Measurements from ENCODE around the gene AKIRIN2. TPM values are rescaled to one million over a fixed set of nuclear protein-coding genes. Genes with fewer than 3 reads are reported as not detected.

The AKIRIN2 gene
- polyA plus RNA-seq, 3 donors = 102 to 145 (median 118) TPM

DNA sequence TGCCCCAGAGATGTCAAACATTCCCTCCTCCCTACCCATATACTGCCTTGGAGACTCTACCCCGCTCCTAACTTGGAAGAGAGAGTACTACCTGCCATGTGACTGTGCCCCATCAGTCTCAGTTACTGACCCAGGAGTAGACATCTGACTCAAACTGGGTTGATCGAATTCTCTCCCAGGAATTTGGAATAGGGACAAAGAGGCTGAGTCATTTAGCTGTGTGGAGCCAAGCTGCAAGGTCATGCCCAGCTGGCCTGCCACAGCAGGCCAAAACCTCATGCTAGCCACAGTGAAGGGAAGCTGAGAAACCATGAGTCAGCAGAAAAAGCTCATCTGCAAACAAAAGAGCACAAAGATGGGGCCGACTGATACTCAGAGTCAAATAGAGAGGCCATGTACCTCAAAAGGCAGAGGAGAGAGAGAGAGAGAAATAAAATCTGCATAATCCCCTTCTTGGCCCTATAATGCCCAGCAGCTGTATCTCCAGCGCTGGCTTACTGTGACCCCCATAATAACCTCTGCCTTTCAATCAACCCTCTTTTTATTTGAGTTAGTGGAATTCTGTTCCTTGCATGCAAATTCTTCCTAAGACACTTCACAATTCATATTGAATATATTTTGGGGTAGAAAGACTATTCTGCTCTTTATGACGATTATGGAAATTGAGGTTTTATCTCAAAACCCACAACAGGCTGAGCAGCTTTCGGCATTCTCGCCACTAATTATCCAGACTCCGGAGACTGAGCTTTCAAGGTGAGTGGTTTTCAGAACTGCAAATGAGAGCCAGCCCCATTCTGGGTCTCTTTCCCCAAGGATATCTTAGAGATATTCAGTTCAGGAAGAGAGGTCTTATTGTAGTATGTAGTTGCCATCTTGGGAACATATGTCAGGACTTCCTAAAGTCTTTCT lies 21.4 kb upstream of the AKIRIN2 start:
- TF ChIP-seq, protein P1, sequence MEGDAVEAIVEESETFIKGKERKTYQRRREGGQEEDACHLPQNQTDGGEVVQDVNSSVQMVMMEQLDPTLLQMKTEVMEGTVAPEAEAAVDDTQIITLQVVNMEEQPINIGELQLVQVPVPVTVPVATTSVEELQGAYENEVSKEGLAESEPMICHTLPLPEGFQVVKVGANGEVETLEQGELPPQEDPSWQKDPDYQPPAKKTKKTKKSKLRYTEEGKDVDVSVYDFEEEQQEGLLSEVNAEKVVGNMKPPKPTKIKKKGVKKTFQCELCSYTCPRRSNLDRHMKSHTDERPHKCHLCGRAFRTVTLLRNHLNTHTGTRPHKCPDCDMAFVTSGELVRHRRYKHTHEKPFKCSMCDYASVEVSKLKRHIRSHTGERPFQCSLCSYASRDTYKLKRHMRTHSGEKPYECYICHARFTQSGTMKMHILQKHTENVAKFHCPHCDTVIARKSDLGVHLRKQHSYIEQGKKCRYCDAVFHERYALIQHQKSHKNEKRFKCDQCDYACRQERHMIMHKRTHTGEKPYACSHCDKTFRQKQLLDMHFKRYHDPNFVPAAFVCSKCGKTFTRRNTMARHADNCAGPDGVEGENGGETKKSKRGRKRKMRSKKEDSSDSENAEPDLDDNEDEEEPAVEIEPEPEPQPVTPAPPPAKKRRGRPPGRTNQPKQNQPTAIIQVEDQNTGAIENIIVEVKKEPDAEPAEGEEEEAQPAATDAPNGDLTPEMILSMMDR (IDR thresholded peaks at IDR 0.05) = no peak
- H3K27me3 ChIP-seq (ENCODE audit: control insufficient read depth in 2 of 2, insufficient read depth in 2 of 2, low read length in 2 of 2) = no peaks in the 10 kb centered on the region
- H3K4me1 ChIP-seq (ENCODE audit: control insufficient read depth in 1 of 2, insufficient read depth in 2 of 2, low read length in 2 of 2) = peaks cover 51 to 59% of the 10 kb centered on the region in 2 donors
- no peaks in the 10 kb centered on the region for H4K20me1 ChIP-seq (ENCODE audit: insufficient read depth, low read length)
- peak overlapping the region; percentile 60 to 95 (median 87) for H3K27ac Mint-ChIP-seq
- peak overlapping the region in 1 of 2 donors; percentile 26 for H3K4me3 Mint-ChIP-seq
- no peaks in the 10 kb centered on the region for H3K79me2 ChIP-seq (ENCODE audit: insufficient read depth, low read length)
- peaks cover 0 to 5% of the 10 kb centered on the region in 2 donors for H3K36me3 Mint-ChIP-seq
- H2AFZ ChIP-seq (ENCODE audit: insufficient read depth, low read depth, low read length, poor library complexity, severe bottlenecking) = no peak overlapping the region
- no peaks in the 10 kb centered on the region for H3K36me3 ChIP-seq (replicated peaks in 1 of 2; ENCODE audit: control insufficient read depth in 1 of 2, insufficient read depth in 2 of 2, low read length in 2 of 2)
- 50% methylated on average over 2 of the region's 8 CpGs for WGBS (ENCODE audit: insufficient coverage)
- no peak overlapping the region for H3K4me3 ChIP-seq (replicated peaks in 1 of 3; ENCODE audit: low read depth in 2 of 3, low read length in 3 of 3)
- peaks cover 45% of the 10 kb centered on the region for H3K4me1 Mint-ChIP-seq
- no peaks in the 10 kb centered on the region for H3K9me3 Mint-ChIP-seq
- H3K27ac ChIP-seq (ENCODE audit: low read depth in 1 of 2, low read length in 2 of 2) = peak overlapping the region in 1 of 2 donors; percentile 59
- H3K9ac ChIP-seq (ENCODE audit: insufficient read depth, low read length, poor library complexity, severe bottlenecking) = no peak overlapping the region
- peaks cover 0 to 7% (median 0%) of the 10 kb centered on the region in 3 donors for H3K27me3 Mint-ChIP-seq (ENCODE audit: low read depth in 3 of 3)
- peak; percentile 78 to 88 (median 88) for DNase-seq
- H3K9me3 ChIP-seq (replicated peaks in 1 of 2; ENCODE audit: control insufficient read depth in 1 of 2, insufficient read depth in 1 of 2, low read length in 2 of 2) = no peaks in the 10 kb centered on the region
- H3K4me2 ChIP-seq (replicated peaks; ENCODE audit: extremely low read depth, low read length, poor library complexity, severe bottlenecking) = peak overlapping the region; percentile 10
- intact Hi-C loops (cut with micrococcal nuclease) = loop anchor here in 1 of 2 donors (1.0 to 10.0 kb wide), 2 partner anchors 8 to 101 kb away; no protein-coding TSS in a partner anchor

DNA sequence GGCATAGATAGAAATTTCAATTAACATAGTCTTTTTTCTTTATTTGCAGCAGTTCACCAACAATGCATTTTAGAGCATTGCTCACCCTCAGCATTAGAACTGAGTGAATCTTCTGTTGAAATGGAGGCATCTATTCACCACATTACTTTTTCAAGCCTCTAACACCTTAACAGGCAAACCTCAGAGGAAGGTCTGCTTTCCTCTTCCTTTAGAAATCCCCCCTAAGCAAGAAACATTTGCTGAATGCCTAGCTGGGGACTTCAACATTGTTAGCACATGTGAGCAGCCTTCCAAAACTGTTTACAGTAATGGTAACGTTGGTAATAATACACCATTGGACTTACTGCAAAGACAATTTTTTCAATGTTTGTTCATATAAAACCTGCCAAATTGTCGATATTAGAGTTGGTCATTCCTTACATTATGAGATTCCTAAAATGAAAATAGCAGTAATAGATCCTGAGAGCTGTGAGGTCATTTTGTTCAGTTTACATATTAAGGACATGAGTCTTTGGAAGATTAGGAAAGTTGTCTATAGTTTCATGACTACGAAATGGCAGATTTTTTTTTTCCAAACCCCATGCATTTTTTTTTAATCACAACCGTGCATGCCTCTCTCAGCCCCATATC lies 20.6 kb upstream of the AKIRIN2 start:
- no peaks in the 10 kb centered on the region for H3K9me3 ChIP-seq (replicated peaks in 1 of 2; ENCODE audit: control insufficient read depth in 1 of 2, insufficient read depth in 1 of 2, low read length in 2 of 2)
- no CpG with 5 or more reads among the region's 4 CpGs for WGBS (ENCODE audit: insufficient coverage)
- peaks cover 57 to 62% of the 10 kb centered on the region in 2 donors for H3K4me1 ChIP-seq (ENCODE audit: control insufficient read depth in 1 of 2, insufficient read depth in 2 of 2, low read length in 2 of 2)
- peak overlapping the region in 1 of 2 donors; percentile 59 for H3K27ac ChIP-seq (ENCODE audit: low read depth in 1 of 2, low read length in 2 of 2)
- H3K9ac ChIP-seq (ENCODE audit: insufficient read depth, low read length, poor library complexity, severe bottlenecking) = no peak overlapping the region
- H4K20me1 ChIP-seq (ENCODE audit: insufficient read depth, low read length) = no peaks in the 10 kb centered on the region
- intact Hi-C loops (cut with micrococcal nuclease) = loop anchor here in 1 of 2 donors (1.0 to 10.0 kb wide), 2 partner anchors 9 to 102 kb away; no protein-coding TSS in a partner anchor
- TF ChIP-seq, protein P1 (IDR thresholded peaks at IDR 0.05) = no peak
- Mint-ChIP-seq H3K9me3 (no peaks in the 10 kb centered on the region), H3K4me3 (no peak overlapping the region), H3K27ac (peak overlapping the region; percentile 60 to 95 (median 87)), H3K36me3 (peaks cover 0 to 5% of the 10 kb centered on the region in 2 donors), H3K4me1 (peaks cover 51% of the 10 kb centered on the region), H3K27me3 (ENCODE audit: low read depth in 3 of 3) (peaks cover 0 to 6% (median 0%) of the 10 kb centered on the region in 3 donors)
- H3K4me3 ChIP-seq (replicated peaks in 1 of 3; ENCODE audit: low read depth in 2 of 3, low read length in 3 of 3) = no peak overlapping the region
- H3K79me2 ChIP-seq (ENCODE audit: insufficient read depth, low read length) = no peaks in the 10 kb centered on the region
- no peaks in the 10 kb centered on the region for H3K27me3 ChIP-seq (ENCODE audit: control insufficient read depth in 2 of 2, insufficient read depth in 2 of 2, low read length in 2 of 2)
- no peak overlapping the region for H3K4me2 ChIP-seq (replicated peaks; ENCODE audit: extremely low read depth, low read length, poor library complexity, severe bottlenecking)
- DNase-seq = no peak
- H2AFZ ChIP-seq (ENCODE audit: insufficient read depth, low read depth, low read length, poor library complexity, severe bottlenecking) = no peak overlapping the region
- no peaks in the 10 kb centered on the region for H3K36me3 ChIP-seq (replicated peaks in 1 of 2; ENCODE audit: control insufficient read depth in 1 of 2, insufficient read depth in 2 of 2, low read length in 2 of 2)

Measured in CD14-positive monocyte (primary cell).